ENCODE measurements around the gene DNMT3A.

DNMT3A gene

DNA sequence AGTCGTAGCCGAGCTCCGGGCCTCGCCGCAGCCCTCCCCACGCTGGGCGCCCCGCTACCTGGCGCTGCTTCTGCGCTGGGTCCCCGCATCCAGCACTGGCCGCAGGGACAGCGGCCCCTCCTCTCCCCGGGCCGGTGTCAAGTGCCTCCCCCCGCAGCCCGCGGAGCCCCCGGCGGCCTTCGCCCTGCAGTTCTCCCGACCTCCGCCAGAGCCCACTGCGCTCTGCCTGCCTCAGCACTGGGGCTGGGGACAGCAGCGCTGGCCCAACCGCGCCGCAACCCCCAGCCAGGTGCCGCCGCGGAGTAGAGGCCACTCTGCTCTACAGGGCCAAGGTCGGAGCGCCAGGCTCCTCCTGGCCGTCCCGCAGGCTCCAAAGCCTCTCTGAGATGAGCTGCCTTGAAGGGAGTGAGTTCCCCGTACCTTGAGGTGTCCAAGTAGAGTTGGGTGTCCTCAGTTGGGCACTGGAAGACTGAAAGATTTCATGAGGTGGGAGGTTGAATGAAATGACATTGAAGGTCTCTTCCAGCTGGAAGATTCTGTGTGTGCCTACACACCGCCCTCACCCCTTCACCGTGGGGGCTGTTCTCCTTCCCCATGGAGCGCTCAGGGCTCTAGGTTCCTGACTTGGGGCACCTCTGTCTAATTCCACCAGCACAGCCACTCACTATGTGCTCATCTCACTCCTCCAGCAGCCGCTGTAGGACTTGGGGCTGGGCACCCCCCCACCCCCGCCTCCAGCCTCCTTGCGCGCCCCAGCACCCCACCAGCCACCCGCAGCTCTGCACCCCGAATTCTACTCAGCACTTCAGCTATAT lies 854 bp upstream of the DNMT3A start:
- DNase-seq, result no peak

DNA sequence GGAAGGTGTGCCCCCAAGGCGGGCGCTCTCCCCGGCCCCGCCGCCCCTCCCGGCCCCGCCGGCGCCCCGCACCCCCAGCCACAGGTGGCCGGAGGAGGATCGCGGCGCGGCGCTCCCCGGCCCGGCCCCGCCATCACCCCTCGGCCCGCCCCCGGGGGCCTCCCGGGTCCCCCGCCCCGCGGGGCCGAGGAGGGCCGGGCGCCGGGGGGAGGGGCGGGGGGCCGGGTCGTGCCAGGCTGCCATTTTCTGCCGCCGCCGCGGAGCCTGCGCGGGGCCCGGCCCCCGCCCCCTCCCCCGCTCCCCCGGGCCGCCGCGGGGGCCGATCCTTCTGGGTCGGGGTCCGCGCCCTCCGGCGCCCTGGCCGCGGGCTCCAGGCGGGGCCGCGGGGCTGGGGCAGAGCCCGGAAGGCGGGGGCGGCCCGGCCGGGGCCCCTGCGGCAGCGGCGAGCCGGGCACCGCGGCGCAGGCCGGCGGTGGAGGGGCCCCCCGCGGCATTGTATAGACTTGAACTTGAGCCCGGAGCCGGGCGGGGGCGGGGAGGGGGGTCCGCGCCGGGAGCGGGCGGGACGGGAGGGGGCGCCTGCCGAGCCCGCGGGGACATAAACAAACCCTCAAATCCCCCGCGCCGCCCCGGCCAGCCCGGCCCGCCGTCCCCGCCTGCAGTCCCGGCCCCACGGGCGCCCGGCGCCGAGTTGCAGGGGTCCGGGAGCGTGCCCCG lies 556 bp downstream of the DNMT3A start:
- DNase-seq, result no peak

DNA sequence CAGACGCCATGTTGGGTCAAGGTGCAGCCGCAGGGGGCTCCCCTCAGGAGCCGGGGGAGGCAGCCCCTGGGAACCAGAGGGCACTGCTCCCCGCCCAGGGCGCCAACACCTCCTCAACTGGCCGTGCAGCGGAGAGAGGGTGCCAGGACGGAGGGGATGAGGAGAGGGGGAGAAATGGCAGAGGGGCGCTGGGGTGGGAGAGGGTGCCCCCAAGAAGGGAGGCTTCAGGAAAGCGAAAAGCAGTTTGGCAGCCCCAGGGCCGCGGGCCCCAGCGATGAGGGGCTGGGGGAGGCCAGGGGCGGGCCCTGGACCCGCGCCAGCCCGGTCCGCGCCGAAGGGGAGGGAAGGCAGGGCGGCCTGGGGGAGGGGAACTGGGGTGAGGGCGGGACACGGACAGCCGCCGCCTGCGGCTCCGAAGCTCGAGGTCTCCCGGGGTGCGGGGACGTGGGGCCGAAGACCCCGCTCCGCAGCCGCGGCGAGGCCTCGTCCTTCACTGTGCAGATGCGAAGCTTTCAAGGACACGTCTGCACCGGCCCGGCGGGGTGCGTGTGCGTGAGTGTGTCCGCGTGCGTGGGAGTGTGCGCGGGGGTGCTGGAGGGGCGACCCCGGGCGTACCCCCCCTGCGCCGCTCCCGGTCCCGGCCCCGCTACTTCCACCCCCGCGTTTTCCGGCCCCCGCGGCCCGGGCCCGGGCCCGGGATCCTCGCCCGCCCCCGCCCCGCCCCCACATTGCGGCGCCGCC lies 1.4 kb downstream of the DNMT3A start:
- DNase-seq, result no peak

DNA sequence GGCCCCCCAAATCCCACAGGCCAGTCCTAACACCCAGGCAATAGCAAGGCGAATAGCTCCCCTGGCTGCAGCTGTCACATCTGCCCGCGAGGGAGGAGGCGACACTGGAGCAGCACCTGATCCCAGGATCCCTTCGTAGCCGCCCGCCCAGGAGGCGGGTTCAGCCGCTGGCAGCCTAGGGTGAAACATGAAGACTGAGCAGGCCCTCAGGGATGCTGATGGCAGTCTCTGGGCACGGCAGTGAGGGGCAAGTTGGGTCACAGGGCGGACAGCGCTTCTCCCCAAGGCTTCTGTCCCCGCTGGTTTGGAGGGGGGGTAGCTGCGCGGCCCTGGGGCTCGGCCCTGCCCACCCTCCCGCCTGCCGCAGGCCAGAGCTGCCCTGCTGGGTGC lies 1.9 kb downstream of the DNMT3A start:
- DNase-seq, result no peak

- no peak for DNase-seq
Measured at GRCh38 chr2:25339211-25339674, 2.5 kb downstream of the DNMT3A start.

- DNase-seq, result no peak
Measured at GRCh38 chr2:25338401-25338800, 3.3 kb downstream of the DNMT3A start.

DNA sequence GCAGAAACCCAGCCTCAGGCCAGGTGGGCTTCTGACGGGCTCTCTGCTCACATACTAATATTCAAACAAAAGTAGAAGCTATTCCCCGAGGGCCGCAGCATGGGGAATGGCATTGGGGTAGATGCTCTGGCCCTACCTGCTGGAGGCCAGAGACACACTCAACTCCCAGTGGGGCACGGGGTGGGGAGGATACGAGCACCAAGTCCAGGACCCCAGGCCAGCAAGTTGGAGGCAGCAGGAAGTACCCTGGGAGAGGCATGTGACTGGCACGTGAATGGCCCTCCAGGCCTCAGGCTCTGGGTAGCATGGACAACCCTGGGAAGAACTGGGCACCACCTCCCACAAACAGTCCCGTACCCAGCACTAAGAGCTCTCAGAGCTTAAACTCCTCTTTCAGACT lies 3.8 kb downstream of the DNMT3A start:
- no peak for DNase-seq

DNA sequence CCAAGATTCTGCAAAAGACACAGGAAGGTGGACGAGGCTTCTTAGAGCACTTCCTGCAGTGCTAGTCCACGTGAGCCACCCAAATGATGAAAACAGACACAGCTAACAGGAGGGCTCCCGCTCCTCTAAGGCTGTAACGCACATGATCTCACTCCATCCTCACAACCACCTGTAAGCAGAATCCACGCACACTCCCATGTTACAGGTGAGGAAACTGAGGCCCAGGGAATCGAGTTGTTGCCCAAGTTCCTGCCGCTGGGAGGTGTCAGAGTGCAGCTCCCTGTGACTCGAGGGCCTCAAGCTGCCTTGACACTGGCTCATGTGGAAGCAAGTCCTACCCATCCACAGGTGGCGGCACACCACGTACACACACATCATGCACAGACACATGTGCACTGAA lies 4.4 kb downstream of the DNMT3A start:
- no peak for DNase-seq

GRCh38 chr2:25336383-25336841 lies 5.3 kb downstream of the DNMT3A start:
- DNase-seq, result no peak

- DNase-seq, result no peak
Measured at GRCh38 chr2:25335971-25336370, 5.8 kb downstream of the DNMT3A start.

- DNase-seq, result no peak
Measured at GRCh38 chr2:25335204-25335603, 6.5 kb downstream of the DNMT3A start.

DNA sequence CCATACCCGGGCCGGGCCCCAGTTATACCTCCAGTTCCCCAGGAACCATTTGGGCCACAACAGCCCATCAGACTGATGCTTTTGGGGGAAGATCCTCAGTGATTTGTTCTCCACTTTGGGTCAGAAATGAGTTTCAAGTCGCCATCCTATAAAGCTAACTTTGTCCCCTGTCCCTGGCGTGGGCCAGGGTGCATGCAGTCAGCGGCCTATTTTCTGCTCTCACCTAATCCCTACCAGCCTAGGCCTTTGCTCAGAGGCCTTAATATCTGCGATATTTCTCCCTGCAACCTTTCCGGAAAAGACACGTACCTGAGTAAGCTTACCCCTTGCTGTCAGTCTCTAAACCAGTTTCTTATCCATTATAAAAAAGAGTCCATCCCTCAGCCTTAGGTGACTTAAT lies 7.2 kb downstream of the DNMT3A start:
- no peak for DNase-seq

DNA sequence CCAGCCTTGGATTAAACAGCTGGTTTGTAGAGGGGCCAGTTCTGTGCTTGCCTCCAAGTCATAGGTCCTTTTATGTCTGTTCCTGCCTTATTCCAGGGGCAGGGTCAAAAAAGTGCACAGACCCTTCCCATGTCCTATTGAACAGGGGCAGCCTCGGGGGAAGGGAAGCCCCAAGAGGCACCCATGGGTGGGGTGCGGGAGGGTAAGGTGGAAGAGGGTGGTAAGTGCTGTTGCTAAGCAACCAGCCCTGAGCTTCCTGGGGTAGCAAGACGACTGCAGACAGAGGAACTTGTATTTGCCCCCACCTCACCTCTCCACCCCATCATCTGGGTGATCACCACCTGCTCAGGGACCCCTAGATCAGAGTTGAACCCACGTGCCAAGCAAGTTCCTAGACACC lies 7.7 kb downstream of the DNMT3A start:
- no peak for DNase-seq

GRCh38 chr2:25332571-25332970 lies 9.2 kb downstream of the DNMT3A start:
- DNase-seq, result no peak

- no peak for DNase-seq
Measured at GRCh38 chr2:25331686-25332365, 9.9 kb downstream of the DNMT3A start.

DNA sequence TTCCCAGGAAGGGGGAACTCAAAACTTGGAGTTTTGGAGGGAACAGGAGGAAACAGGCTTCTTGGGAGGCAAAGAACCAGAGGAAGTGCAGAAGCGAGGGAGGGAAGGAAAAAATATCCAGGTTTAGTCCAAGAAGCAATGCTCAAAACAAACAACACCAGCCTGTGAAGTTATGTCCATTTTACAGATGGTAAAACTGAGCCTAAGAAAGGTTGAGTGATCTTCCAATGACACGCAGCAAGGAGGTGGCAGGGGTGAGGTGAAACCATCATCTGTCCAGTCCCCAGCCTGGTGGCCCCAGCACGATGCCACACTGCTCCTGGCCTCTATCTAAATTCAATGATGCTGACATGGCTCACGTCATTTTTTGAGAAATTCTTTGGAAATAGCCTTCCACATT lies 10.8 kb downstream of the DNMT3A start:
- no peak for DNase-seq

DNA sequence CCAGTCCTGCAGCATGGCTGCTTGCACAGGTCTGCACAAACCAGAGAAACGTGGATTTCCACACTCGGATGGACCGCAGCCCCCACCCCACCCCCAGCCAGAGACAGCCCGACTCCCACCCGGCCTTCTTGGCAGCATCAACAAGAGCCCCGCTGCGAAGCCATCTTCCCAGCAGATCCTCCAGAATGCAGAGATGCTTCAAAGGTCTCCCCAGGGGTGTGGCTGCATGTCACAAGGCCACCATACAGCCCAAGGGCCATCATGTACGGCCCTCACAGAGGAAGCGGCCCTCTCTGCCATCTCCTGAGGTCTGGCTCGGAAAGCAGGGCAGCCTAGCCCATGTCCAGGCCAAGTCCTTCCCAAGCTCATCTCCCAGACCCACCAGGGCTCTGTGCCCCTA lies 11.5 kb downstream of the DNMT3A start:
- DNase-seq, result no peak

DNA sequence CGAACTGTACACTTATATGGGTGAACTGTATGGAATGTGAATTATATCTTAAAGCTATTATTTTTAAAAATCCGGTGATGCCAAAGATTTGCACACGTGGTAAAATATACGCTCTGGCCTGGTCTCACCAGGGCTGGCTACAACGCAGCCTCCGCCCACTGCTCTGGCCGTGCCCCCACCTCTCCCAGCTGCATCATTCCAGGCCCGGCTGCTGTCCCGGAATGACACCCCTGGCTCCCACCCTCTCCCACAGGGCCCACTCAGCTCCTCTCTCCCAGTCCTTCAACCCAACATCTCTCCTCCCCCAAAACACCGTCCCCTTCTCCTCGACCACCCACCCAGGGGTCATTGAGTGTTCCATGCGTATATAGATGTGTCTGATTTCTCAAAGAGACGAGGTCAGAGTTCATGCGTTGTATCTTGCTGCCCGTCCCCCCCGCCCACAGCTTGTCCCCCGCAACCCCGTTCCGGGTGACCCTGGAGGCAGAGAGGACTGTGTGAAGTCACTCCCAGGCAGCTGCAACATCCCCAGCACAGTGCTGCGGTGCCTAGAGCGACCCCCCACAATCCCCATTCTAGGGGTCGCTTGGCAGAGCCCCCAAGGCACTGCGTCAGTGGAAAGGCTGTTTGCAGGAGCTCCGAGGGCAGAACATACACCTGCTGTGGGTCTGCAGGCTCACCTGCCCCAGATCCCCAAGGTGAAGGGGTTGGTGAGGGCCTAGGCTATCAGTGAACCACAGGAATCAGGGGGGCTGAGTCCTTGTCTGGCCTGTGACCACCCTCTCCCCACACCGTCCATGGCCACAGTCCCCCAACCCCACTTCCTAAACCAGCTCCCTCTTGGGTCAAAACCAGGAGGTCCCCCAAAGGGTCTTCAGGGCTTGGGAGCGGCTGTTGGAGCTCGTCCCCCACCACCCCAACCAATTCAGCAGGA lies 13.3 kb downstream of the DNMT3A start:
- no peak for DNase-seq

- no peak for DNase-seq
Measured at GRCh38 chr2:25326326-25327013, 15.3 kb downstream of the DNMT3A start.

- DNase-seq, result no peak
Measured at GRCh38 chr2:25324905-25325592, 16.7 kb downstream of the DNMT3A start.

DNA sequence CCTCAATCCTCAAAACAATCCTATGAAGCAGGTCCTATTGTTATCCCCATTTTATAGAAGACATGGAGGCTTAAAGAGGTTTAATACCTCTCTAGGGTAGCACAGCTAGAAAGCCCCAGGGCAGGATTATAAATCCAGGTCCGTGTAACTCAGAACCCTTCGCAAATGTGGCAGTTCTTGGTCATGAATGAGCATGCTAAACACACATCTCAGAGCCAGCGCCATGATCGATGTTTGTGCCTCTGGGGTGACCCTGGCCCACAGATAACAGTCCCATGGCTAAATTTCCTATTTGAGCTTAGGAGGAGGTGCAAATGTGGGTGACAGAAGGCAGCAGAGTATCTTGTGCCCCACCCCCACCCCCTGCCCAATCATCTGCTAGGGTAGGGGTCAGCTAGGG lies 17.5 kb downstream of the DNMT3A start:
- DNase-seq, result no peak

All from SIG-M5 (cell line).